ENCODE measurements around the gene MPV17.

DNA sequence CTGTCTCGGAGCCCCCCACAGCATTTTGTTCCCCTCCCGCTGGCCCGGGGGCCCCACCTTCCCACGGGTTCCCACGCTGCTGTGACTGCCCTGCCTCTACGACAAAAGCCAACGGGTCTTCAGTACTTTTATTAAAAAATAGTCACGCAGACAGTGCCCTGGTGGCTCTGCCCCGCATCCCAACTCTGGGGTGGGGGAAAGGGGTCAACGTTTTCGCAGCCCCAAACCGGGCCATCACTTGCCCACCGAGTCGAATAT lies 15.7 kb downstream of the MPV17 start:
- TF ChIP-seq, protein P1, sequence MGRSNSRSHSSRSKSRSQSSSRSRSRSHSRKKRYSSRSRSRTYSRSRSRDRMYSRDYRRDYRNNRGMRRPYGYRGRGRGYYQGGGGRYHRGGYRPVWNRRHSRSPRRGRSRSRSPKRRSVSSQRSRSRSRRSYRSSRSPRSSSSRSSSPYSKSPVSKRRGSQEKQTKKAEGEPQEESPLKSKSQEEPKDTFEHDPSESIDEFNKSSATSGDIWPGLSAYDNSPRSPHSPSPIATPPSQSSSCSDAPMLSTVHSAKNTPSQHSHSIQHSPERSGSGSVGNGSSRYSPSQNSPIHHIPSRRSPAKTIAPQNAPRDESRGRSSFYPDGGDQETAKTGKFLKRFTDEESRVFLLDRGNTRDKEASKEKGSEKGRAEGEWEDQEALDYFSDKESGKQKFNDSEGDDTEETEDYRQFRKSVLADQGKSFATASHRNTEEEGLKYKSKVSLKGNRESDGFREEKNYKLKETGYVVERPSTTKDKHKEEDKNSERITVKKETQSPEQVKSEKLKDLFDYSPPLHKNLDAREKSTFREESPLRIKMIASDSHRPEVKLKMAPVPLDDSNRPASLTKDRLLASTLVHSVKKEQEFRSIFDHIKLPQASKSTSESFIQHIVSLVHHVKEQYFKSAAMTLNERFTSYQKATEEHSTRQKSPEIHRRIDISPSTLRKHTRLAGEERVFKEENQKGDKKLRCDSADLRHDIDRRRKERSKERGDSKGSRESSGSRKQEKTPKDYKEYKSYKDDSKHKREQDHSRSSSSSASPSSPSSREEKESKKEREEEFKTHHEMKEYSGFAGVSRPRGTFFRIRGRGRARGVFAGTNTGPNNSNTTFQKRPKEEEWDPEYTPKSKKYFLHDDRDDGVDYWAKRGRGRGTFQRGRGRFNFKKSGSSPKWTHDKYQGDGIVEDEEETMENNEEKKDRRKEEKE (IDR thresholded peaks at IDR 0.05): no peak
- TF ChIP-seq NFRKB (IDR thresholded peaks at IDR 0.05) (no peak), JUND (CRISPR knock-in tag; IDR thresholded peaks at IDR 0.05) (no peak)

Data from HepG2 (cell line).